Thymus (tissue), 11 donors: ENCODE measurements around the gene AGK. TPM values are rescaled to one million over a fixed set of nuclear protein-coding genes. Genes with fewer than 3 reads are reported as not detected.

Source experiments
- DNase-seq, 9 donors: peaks; one replicate each; pipeline ENCODE4 v3.0.0-alpha.2; 2013; ENCODE audit warnings: low spot score in 9 of 9, low read depth in 6 of 9, missing footprints in 1 of 9
- H3K27ac ChIP-seq, 2 donors: one replicate each; pipeline ENCODE4 v1.5.1; 2013; ENCODE audit warnings: control low read depth in 1 of 2, low read depth in 1 of 2, low read length in 1 of 2, mild to moderate bottlenecking in 1 of 2, moderate library complexity in 1 of 2
- H3K27me3 ChIP-seq, 2 donors: one replicate each; pipeline ENCODE4 v1.5.1; 2013; ENCODE audit warnings: low read length in 1 of 2; ENCODE audit not compliant: control insufficient read depth in 2 of 2, insufficient read depth in 1 of 2
- H3K36me3 ChIP-seq, 2 donors: one replicate each; pipeline ENCODE4 v1.5.1; 2013; ENCODE audit warnings: low read length in 1 of 2, mild to moderate bottlenecking in 1 of 2, moderate library complexity in 1 of 2; ENCODE audit not compliant: control insufficient read depth in 2 of 2, insufficient read depth in 2 of 2
- H3K4me1 ChIP-seq, 2 donors: one replicate each; pipeline ENCODE4 v1.5.1; 2013; ENCODE audit warnings: low read length in 2 of 2; ENCODE audit not compliant: control insufficient read depth in 2 of 2, insufficient read depth in 2 of 2
- H3K4me3 ChIP-seq, 2 donors: one replicate each; pipeline ENCODE4 v1.5.1; 2013; ENCODE audit warnings: low read length in 2 of 2, control low read depth in 1 of 2, mild to moderate bottlenecking in 1 of 2
- H3K9me3 ChIP-seq, 2 donors: one replicate each; pipeline ENCODE4 v1.5.1; 2013; ENCODE audit warnings: low read length in 1 of 2, mild to moderate bottlenecking in 1 of 2; ENCODE audit not compliant: control insufficient read depth in 2 of 2, insufficient read depth in 1 of 2
- WGBS: extraction: QIAGEN DNeasy Blood & Tissue Kit; methylation state at CpG from one replicate; pipeline ENCODE4 v1.1.7; 2013; 5-methylcytosine and 5-hydroxymethylcytosine counted together
- polyA plus RNA-seq: library from polyadenylated mRNA; stranded (reverse); fragments of 200-250 nt; gene quantifications from one replicate; pipeline ENCODE4 v1.2.3, GENCODE V29; 2013
- total RNA-seq: library from RNA; stranded (reverse); fragments of 120-200 nt; gene quantifications from one replicate; pipeline ENCODE4 v1.2.4, GENCODE V29; 2013
- donor health status: healthy.

AGK gene
- total and polyA plus RNA-seq, 2 donors, result 17.5 to 25.6 TPM

GRCh38 chr7:141522657-141523342 lies 28.4 kb upstream of the AGK start:
- Histone ChIP-seq H3K4me1 (no peaks in the 10 kb centered on the region), H3K4me3 (no peak overlapping the region), H3K27ac (no peak overlapping the region), H3K9me3 (no peaks in the 10 kb centered on the region), H3K36me3 (no peaks in the 10 kb centered on the region), H3K27me3 (no peaks in the 10 kb centered on the region)
- no peak for DNase-seq
- WGBS, result 92% methylated on average over 3 of the region's 3 CpGs

DNA sequence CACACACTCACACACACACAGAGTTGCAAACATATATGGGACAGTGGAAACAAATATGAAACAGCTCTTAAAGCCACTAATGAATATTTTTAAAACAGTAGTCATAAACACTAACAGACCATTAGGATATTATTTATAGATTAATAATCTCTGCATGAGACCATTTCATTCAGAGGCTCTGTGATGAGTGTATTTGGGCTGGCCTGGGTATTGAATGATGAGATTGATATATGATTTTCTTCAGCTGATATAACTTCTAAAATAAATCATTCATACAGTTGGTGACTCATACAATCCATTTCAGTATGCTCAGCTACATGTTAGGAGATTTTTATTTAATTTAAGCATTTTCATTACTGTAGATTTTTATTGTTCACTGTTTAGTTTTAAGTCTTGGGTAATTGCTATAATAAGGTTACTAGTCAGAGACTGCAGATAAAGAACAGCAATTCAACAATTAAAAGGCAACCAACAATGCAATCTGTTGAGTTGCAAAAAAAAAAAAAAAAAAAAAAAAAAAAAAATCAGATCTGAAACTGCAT lies 25.2 kb upstream of the AGK start:
- Histone ChIP-seq H3K4me1 (no peaks in the 10 kb centered on the region), H3K27me3 (no peaks in the 10 kb centered on the region), H3K4me3 (no peak overlapping the region), H3K9me3 (no peaks in the 10 kb centered on the region), H3K36me3 (no peaks in the 10 kb centered on the region), H3K27ac (no peak overlapping the region)
- no peak for DNase-seq

DNA sequence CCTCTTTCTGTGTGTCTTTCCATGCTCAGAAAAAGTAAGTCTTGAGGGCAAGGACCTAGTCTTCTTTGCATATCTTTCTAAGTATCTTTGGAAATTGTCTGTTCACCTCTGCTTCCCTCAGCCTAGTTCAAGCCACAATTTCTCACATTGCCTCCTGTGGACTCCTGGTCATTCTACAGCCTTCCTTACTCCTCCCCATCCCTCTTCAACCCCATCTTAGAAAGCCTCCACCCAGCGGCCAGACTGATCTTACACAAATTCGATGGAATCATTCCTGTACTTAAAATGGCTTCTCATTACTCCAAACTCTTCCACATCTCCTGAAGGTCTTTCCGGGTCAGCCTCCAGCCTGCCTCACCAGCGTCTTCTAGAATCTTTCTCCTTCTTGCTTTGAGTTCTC lies 24.1 kb upstream of the AGK start:
- no peaks in the 10 kb centered on the region for H3K4me1 ChIP-seq
- 96% methylated on average over 4 of the region's 4 CpGs for WGBS

DNA sequence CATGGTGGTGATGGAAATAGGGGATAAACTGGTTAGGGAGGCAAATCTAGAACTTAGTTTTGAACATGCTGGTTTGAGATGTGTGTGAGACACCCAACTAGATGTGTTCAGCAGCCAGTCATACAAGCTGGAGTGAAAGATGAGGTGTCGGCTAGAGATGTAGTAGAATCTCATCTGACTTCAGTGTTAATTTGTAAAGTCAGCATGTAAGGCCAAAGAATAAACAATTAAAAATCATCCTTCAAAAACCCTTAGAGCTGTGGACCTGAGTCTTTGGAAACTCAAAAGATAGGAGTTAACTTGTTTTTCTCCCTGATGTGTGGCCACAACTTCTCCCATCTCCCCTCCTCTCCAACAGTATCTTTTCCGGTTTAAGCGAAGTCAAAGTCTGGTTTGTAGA lies 22.8 kb upstream of the AGK start:
- no peak overlapping the region for H3K27ac ChIP-seq
- H3K27me3 ChIP-seq, result no peaks in the 10 kb centered on the region
- H3K4me1 ChIP-seq, result no peaks in the 10 kb centered on the region
- no peak for DNase-seq
- no peak overlapping the region for H3K4me3 ChIP-seq
- WGBS, result over 99% methylated on average over 3 of the region's 3 CpGs
- no peaks in the 10 kb centered on the region for H3K36me3 ChIP-seq
- no peaks in the 10 kb centered on the region for H3K9me3 ChIP-seq

More for the DNA sequence above, 24.1 kb upstream of the AGK start:
- Histone ChIP-seq H3K27me3 (no peaks in the 10 kb centered on the region), H3K4me3 (no peak overlapping the region), H3K27ac (no peak overlapping the region), H3K9me3 (no peaks in the 10 kb centered on the region), H3K36me3 (no peaks in the 10 kb centered on the region)
- no peak for DNase-seq

- 31% methylated on average over 11 of the region's 11 CpGs for WGBS
- Histone ChIP-seq H3K4me1 (no peaks in the 10 kb centered on the region), H3K4me3 (no peak overlapping the region), H3K27ac (no peak overlapping the region), H3K27me3 (no peaks in the 10 kb centered on the region), H3K9me3 (no peaks in the 10 kb centered on the region), H3K36me3 (no peaks in the 10 kb centered on the region)
- DNase-seq, result peak in 8 of 9 donors; percentile 13 to 78 (median 54)
Observed at GRCh38 chr7:141533149-141533949, 17.9 kb upstream of the AGK start.

DNA sequence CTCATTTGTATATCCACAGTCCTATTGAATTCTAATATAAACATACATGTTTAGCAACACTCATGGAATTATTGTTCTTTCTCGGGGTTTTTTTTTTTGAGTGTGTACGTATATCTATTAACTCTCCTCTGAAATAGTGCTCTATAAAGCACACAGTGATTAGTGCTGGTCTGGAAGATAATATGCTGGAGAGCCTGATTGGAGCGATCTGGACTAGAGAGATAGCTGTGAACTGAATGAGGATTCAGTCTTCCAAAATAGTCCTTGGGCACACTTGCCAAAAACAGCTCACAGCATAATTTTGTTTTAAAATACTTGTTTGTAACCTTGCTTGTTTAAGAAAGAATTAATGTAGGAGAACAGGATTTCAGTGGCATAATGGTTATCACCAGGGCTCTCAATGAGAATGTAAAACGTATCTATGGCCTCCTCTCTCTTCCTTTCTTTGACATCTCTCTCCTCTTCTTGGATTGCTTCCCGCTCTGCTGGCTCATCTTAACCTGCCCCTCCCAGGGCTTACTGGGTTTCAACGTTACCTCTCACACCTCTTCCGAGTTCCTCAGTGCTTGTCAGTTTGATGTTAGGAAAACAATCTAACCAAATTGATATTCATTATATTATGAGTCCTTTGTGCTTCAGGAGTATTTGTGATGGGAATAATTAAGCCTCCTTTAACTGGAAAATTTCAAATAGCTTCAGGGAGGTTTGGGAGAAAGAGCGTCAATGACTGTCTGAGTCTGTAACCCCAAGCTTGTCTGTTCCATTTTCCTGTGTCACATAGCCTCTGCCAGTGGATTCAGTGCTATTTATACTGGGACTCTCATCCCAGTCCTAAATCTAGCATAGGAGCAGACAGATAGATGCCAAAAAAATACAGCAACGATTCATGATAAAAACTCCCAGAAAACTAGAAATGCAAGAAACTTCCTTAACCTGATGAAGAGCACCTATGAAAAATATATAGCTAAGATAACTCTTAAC lies 16.2 kb upstream of the AGK start:
- H3K36me3 ChIP-seq, result no peaks in the 10 kb centered on the region
- no peak for DNase-seq
- peaks cover 0 to 2% of the 10 kb centered on the region in 2 donors for H3K27me3 ChIP-seq
- H3K27ac ChIP-seq, result no peak overlapping the region
- no peaks in the 10 kb centered on the region for H3K4me1 ChIP-seq
- no peaks in the 10 kb centered on the region for H3K9me3 ChIP-seq
- H3K4me3 ChIP-seq, result no peak overlapping the region
- WGBS, result 84% methylated on average over 9 of the region's 9 CpGs

DNA sequence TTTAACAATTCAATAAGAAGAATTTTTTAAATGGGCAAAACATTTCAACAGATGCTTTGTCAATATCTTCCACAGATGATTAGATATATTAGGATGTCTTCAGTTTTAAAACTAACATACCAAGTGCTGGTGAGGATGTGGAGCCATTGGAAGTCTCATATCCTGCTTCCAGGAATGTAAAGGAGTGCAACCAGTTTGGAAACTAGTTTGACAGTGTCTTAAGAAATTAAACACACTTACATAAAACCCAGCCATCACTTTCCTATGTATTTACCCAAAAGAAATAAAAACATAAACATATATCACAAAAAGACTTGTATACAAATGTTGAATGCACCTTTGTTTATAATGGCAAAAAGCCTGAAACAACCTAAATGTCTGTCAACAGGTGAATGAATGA lies 13.3 kb upstream of the AGK start:
- no peak overlapping the region for H3K4me3 ChIP-seq
- no peaks in the 10 kb centered on the region for H3K36me3 ChIP-seq
- H3K4me1 ChIP-seq, result no peaks in the 10 kb centered on the region
- H3K27me3 ChIP-seq, result peaks cover 0 to 4% of the 10 kb centered on the region in 2 donors
- no peak for DNase-seq
- no peak overlapping the region for H3K27ac ChIP-seq
- H3K9me3 ChIP-seq, result no peaks in the 10 kb centered on the region

DNA sequence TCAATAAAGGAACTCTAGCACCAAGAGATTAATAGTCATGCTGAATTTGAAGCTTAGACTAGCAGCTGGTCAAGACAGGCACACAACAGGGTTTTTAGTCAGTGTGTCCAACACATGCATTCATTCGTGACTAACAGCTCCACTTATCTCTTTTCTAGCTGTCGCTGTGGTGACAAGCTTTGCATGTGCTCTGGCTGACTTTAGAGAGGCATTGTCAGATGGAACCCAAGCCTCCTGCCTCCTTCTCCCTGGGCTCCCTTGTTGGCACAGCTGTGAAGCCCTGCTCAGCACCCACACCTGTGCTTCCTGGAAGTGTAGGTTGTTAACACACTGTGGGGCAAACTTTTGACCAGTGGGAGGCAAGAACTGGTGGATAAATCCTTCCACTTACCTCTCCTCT lies 9.8 kb upstream of the AGK start:
- H3K4me1 ChIP-seq, result no peaks in the 10 kb centered on the region
- no peak overlapping the region for H3K4me3 ChIP-seq
- no peak overlapping the region for H3K27ac ChIP-seq
- no peaks in the 10 kb centered on the region for H3K36me3 ChIP-seq
- peaks cover 0 to 4% of the 10 kb centered on the region in 2 donors for H3K27me3 ChIP-seq
- no peak for DNase-seq
- H3K9me3 ChIP-seq, result no peaks in the 10 kb centered on the region
- WGBS, result 86% methylated on average over 2 of the region's 2 CpGs
